MCF 10A (cell line): Measurements from ENCODE around the gene RBP7. TPM values are rescaled to one million over a fixed set of nuclear protein-coding genes. Genes with fewer than 3 reads are reported as not detected.

Source experiments
- BruUV-seq: library from RNA; stranded (reverse); fragments of 400-500 nt; replicated peaks from 2 replicates; lab custom pipeline; 2021; lab: Mats Ljungman, UMichigan
- CTCF ChIA-PET: fragments of 300-600 bp; sonication (Branson Sonifier 250); formaldehyde crosslinking; extraction: SDS; loops from one replicate; lab custom pipeline; 2021; ENCODE audit warnings: antibody characterized with exemption, inconsistent platforms; lab: Yijun Ruan, JAX
- POLR2A ChIA-PET: fragments of 300-600, 350-650 bp; sonication (Branson Sonifier 250); formaldehyde crosslinking; extraction: SDS; loops from one replicate; lab custom pipeline; 2020; ENCODE audit warnings: antibody characterized with exemption, inconsistent platforms; lab: Yijun Ruan, JAX
- DNase-seq: peaks from one replicate; pipeline ENCODE4 v3.0.0-alpha.2; 2018; ENCODE audit not compliant: unreplicated experiment
- H3K27ac Mint-ChIP-seq: one replicate; pipeline ENCODE4 v1.8.0; 2022; ENCODE audit warnings: mild to moderate bottlenecking, low read depth, mixed read lengths; ENCODE audit not compliant: unreplicated experiment
- H3K27me3 Mint-ChIP-seq: one replicate; pipeline ENCODE4 v1.8.0; 2022; ENCODE audit warnings: mixed read lengths; ENCODE audit not compliant: insufficient read depth, unreplicated experiment
- H3K36me3 Mint-ChIP-seq: one replicate; pipeline ENCODE4 v1.8.0; 2022; ENCODE audit warnings: mild to moderate bottlenecking, moderate library complexity, mixed read lengths; ENCODE audit not compliant: insufficient read depth, unreplicated experiment
- H3K4me1 Mint-ChIP-seq: one replicate; pipeline ENCODE4 v1.8.0; 2022; ENCODE audit warnings: mixed read lengths; ENCODE audit not compliant: insufficient read depth, unreplicated experiment
- H3K4me3 Mint-ChIP-seq: one replicate; pipeline ENCODE4 v1.8.0; 2022; ENCODE audit warnings: mild to moderate bottlenecking, moderate library complexity, mixed read lengths; ENCODE audit not compliant: unreplicated experiment
- H3K9me3 Mint-ChIP-seq: one replicate; pipeline ENCODE4 v1.8.0; 2022; ENCODE audit warnings: mixed read lengths; ENCODE audit not compliant: unreplicated experiment
- intact Hi-C: fragments of 100-400 bp; cut with micrococcal nuclease; formaldehyde crosslinking; loops from 2 replicates; pipeline ENCODE4 v1.14.1; 2022
- total RNA-seq: library from RNA; stranded (reverse); gene quantifications from 2 replicates; pipeline ENCODE4 v1.2.3, GENCODE V29; 2022
- TF ChIP-seq, protein P1 (sequence below): fragments of 200-600 bp; IDR thresholded peaks from one replicate; pipeline ENCODE4 v1.8.0; 2022; ENCODE audit warnings: antibody characterized with exemption, mild to moderate bottlenecking; ENCODE audit not compliant: unreplicated experiment

Gene RBP7
- total RNA-seq, 1 experiment from 2014 or later, result not detected

DNA sequence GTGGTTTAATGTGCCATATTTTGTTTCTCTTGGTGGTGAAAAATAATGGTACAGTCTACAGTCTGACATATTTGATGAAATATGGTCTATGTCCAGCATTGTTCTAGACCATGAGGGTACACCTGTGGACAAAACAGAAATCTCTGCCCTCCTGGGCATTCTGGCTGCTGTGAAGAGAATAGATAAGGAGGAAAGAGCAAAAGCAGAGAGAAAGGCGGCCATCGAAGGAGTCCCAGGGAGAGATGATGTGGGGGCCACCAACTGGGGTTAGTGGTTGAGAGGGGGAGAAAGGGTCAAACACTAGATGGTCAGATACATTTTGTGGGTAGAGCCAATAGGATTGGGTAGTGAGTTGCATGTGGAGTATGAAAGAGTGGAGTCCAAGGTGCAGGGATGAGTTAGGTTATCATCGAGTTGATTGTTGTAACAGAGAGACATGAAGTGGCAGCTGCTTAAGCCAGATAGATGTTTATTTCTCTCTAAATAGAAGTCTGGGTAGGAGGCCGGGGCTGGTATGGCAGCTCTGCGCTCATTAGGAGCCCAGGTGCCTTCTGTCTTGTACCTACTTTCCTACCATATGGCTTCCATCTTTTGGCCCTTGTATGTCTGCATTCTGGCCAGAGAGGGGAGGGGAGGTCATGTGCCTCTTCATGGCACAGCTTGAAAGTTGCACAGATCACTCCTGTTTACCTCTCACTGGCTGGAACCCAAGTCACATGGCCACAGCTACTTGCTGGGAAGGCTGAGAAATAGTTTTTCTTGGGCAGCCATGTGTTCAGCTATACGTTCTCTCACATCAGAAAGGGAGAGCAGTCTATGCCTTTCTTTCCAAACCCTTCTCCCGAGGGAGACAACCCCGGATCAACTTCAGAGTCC lies 48.7 kb downstream of the RBP7 start:
- peaks cover 44% of the 10 kb centered on the region for H3K36me3 Mint-ChIP-seq

DNA sequence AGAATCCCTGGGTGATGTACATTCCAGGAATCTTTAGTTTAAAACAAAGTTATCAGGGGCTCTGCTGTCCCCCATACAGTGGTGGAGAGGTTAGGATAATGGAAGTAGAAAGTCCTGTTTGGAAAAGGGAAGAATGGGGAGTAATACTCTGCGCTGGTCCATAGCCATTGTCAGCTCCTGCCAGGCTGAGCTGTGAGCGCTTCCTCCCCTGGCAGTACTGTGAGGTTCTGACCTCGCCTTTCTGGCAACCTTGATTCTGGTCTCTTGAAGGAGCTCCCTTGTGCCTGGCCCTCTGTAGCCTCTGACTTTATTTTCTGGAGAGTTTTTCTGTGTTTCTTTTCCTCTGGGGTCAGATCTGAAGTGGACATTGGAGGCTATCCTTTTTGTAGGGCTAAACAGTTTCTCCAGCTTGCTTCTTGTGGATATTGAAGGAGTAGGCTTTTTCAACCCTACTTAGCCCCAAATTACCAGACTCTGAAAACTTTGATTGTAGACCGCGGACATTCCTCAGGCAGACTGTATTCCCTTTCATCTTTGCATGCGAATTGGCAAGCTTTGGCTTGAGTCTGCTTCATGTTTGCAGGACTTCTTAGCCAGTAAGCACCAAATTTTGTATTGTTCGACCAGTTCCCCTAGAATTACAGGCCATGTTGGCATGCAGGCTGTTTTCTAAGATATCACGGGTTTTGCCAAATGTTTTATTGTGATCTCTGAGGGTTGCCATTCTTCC lies 49.5 kb downstream of the RBP7 start:
- no peak for DNase-seq
- Mint-ChIP-seq H3K36me3 (peaks cover 37% of the 10 kb centered on the region), H3K4me3 (no peak overlapping the region), H3K4me1 (peaks cover 23% of the 10 kb centered on the region), H3K9me3 (no peaks in the 10 kb centered on the region), H3K27ac (no peak overlapping the region), H3K27me3 (no peaks in the 10 kb centered on the region)
- TF ChIP-seq, protein P1, sequence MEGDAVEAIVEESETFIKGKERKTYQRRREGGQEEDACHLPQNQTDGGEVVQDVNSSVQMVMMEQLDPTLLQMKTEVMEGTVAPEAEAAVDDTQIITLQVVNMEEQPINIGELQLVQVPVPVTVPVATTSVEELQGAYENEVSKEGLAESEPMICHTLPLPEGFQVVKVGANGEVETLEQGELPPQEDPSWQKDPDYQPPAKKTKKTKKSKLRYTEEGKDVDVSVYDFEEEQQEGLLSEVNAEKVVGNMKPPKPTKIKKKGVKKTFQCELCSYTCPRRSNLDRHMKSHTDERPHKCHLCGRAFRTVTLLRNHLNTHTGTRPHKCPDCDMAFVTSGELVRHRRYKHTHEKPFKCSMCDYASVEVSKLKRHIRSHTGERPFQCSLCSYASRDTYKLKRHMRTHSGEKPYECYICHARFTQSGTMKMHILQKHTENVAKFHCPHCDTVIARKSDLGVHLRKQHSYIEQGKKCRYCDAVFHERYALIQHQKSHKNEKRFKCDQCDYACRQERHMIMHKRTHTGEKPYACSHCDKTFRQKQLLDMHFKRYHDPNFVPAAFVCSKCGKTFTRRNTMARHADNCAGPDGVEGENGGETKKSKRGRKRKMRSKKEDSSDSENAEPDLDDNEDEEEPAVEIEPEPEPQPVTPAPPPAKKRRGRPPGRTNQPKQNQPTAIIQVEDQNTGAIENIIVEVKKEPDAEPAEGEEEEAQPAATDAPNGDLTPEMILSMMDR, result no peak
- CTCF ChIA-PET, result interaction anchor here (0.6 to 1.1 kb wide), 4 partner anchors 12 to 174 kb away, joined by 3 to 5 read pairs (median 4); no protein-coding TSS in a partner anchor
- POLR2A ChIA-PET, result interaction anchor here (1.6 to 2.0 kb wide), 3 partner anchors 9 to 12 kb away, joined by 5 to 9 read pairs (median 7); no protein-coding TSS in a partner anchor
- intact Hi-C loops, result no loop called here
- no TSS peak for BruUV-seq

More for the DNA sequence above, 48.7 kb downstream of the RBP7 start:
- no peaks in the 10 kb centered on the region for H3K9me3 Mint-ChIP-seq
- H3K27me3 Mint-ChIP-seq, result no peaks in the 10 kb centered on the region
- H3K4me1 Mint-ChIP-seq, result peaks cover 23% of the 10 kb centered on the region
- ChIA-PET POLR2A (interaction anchor here (1.9 to 2.0 kb wide), 2 partner anchors 9 to 11 kb away, joined by 7 to 9 read pairs; no protein-coding TSS in a partner anchor), CTCF (interaction anchor here (0.8 to 1.1 kb wide), 3 partner anchors 12 to 173 kb away, joined by 3 to 4 read pairs (median 4); no protein-coding TSS in a partner anchor)
- DNase-seq, result no peak
- TF ChIP-seq, protein P1, result no peak
- peak overlapping the region; percentile 8 for H3K27ac Mint-ChIP-seq
- intact Hi-C loops, result no loop called here
- BruUV-seq, result no TSS peak
- no peak overlapping the region for H3K4me3 Mint-ChIP-seq

DNA sequence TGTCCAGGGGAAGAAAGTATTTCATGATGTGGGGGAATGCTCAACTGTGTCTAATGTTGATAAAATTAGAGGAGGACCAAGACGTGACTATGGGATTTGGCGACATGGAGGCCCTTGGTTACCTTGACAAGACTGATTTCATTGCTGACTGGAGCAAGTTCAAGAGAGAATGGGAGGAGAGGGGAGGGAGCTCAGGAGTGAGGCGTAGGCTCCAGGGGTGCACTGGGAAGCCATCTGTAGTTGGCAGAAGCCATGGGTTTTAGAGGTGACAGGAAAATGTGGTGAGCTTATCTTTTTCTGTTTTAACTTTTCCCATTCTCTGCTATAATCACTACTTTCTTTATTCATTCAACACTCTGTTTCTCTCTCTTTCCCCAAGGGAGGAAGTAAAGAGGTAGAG lies 51.6 kb downstream of the RBP7 start:
- Mint-ChIP-seq H3K36me3 (peaks cover 28% of the 10 kb centered on the region), H3K4me1 (peaks cover 19% of the 10 kb centered on the region), H3K27me3 (no peaks in the 10 kb centered on the region), H3K9me3 (no peaks in the 10 kb centered on the region), H3K4me3 (no peak overlapping the region), H3K27ac (no peak overlapping the region)
- TF ChIP-seq, protein P1, result no peak
- POLR2A ChIA-PET, result interaction anchor here (0.6 to 1.3 kb wide), 4 partner anchors 8 to 1168 kb away, joined by 3 to 4 read pairs (median 4); no protein-coding TSS in a partner anchor
- CTCF ChIA-PET, result no interaction called here
- intact Hi-C loops, result no loop called here
- BruUV-seq, result no TSS peak
- DNase-seq, result no peak
